Central memory CD4-positive, alpha-beta T cell (primary cell): ENCODE data around the gene JAGN1.
"Not testable (repeated sequence)": the region's sequence is repeated elsewhere in the genome, so short reads cannot be mapped to it uniquely, and the experiment has no call there.

Source experiments
- DNase-seq: peaks from one replicate; pipeline ENCODE4 v3.0.0; 2022

Gene JAGN1

GRCh38 chr3:9898467-9899241, 8.2 kb downstream of the JAGN1 start:
- DNase-seq: no peak

- DNase-seq: no peak
These were observed 8.9 kb downstream of the JAGN1 start for GRCh38 chr3:9899289-9899791.

- not testable (repeated sequence) for DNase-seq
These were observed 10.6 kb downstream of the JAGN1 start for GRCh38 chr3:9900965-9901415.

GRCh38 chr3:9901967-9902366, 11.6 kb downstream of the JAGN1 start:
- peak; percentile 37 for DNase-seq

GRCh38 chr3:9902372-9903237, 12.2 kb downstream of the JAGN1 start, which contains the start of gene IL17RE:
TSS of gene IL17RE (plus strand) at chr3:9902848. CDS start at chr3:9902933, 85 bp downstream.
- DNase-seq: no peak

- DNase-seq: no peak
These were observed 12.8 kb downstream of the JAGN1 start for GRCh38 chr3:9903238-9903624.

DNA sequence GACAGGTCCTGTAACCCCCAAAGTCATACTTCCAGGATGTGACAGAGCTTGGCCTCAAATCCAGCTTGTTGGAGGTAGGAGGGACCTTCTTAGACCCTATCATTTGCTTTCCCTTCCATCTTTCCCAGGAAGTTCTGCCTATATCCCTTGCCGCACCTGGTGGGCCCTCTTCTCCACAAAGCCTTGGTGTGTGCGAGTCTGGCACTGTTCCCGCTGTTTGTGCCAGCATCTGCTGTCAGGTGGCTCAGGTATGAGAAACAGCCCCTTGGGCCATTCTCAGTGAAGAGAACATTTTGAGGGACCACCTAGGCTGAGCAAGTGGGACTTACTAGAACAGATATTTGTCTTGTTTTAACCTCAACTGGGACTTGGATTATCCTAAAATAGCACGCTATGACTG, 13.5 kb downstream of the JAGN1 start:
- no peak for DNase-seq

DNA sequence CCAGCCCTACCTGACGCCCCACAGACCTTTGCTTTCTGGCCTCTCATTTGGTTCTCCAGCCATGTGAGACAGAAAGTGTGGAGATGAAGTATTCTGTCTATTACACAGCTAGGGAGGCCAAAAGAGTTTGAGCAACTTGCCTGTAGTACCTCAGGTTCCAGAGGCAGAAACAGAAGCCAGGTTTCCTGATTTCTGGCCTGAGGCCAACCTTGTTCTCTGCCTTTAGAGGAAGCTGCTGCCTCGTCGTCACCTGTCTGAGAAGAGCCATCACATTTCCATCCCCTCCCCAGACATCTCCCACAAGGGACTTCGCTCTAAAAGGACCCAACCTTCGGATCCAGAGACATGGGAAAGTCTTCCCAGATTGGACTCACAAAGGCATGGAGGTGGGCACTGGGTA, 16.1 kb downstream of the JAGN1 start:
- DNase-seq: no peak

- DNase-seq: no peak
These were observed 17.9 kb downstream of the JAGN1 start for GRCh38 chr3:9908286-9908685.

GRCh38 chr3:9909221-9910013, 19.0 kb downstream of the JAGN1 start:
- no peak for DNase-seq

DNA sequence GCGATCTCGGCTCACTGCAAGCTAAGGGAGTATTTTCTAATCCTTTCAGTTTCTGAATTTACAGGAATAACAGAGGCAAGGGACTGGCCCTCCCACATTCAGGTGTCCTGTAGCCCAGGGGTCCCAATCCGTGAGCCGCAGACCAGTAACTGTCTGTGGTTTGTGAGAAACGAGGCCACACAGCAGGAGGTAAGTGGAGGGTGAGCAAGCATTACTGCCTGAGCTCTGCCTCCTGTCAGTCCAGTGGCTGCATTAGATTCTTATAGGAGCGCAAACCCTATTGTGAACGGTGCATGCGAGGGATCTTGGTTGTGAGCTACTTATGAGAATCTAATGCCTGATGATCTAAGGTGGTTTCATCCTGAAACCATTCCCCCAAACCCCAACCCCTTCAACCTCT, 21.5 kb downstream of the JAGN1 start:
- DNase-seq: no peak

DNA sequence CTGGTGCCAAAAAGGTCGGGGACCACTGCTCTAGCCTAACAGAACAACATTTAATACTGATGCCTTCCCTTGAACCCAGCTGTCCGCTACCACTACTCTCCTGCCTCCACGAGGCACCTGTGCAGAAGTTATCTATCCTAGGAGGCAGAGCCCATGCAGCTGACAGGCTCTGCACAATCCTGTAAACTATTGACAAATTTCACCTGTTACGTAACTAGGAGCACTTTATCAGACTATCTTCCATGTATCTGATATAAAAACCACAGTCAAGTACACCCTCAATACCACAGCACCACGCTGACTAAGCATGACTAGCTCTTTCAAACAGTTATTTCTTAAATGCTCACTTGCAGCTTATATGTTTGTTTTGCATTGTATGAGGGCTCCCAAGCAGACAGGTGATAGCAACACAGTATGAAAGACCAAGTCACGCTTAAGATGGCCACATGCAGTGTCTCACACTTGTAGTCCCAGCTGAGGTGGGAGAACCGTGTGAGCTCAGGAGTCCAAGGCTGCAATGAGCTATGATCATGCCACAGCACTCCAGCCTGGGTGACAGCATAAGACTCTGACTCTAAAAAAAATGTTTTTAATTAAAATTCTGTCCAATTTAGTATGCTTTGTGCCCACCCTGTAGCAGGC, 22.0 kb downstream of the JAGN1 start:
- peak; percentile 48 for DNase-seq

DNA sequence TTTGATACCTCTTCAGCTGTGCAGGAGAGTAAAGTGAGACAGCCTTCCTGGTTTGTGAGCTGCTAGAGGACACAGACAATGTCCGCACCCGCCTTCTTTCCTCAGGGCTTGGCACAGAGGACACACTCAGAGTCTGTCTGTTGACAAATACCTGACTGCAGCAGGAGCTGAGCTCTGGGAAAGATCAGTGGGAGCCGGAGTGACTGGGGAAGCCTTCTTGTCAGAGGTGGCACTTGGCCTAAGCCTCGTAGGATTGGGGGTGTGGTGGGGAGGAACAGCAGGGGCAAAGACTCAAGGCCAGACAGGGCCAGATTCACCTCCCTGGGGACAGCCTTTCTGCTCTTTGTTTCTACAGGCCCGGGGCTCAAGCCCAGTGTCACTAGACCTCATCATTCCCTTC, 23.2 kb downstream of the JAGN1 start:
- no peak for DNase-seq

DNA sequence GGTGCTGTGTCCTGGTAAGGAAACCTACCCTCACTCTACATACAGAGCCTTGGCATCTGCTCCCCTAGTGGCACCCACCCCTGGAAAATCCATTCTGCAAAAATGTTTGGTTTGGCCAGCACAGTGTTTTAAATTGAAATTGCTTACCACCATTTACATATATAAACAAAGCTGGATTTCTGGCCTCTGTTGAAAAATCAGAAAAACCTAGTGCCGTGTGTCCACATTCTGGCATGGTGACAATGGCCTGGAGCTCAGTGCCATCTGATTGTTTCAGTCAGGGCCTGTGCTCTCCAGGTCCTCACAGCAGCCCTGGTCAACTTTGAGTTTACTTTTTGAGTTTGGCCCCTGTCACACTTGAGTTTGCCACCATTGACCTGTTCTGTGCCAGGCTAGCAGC, 23.6 kb downstream of the JAGN1 start:
- no peak for DNase-seq

- DNase-seq: no peak
These were observed 24.3 kb downstream of the JAGN1 start for GRCh38 chr3:9914559-9915253.

DNA sequence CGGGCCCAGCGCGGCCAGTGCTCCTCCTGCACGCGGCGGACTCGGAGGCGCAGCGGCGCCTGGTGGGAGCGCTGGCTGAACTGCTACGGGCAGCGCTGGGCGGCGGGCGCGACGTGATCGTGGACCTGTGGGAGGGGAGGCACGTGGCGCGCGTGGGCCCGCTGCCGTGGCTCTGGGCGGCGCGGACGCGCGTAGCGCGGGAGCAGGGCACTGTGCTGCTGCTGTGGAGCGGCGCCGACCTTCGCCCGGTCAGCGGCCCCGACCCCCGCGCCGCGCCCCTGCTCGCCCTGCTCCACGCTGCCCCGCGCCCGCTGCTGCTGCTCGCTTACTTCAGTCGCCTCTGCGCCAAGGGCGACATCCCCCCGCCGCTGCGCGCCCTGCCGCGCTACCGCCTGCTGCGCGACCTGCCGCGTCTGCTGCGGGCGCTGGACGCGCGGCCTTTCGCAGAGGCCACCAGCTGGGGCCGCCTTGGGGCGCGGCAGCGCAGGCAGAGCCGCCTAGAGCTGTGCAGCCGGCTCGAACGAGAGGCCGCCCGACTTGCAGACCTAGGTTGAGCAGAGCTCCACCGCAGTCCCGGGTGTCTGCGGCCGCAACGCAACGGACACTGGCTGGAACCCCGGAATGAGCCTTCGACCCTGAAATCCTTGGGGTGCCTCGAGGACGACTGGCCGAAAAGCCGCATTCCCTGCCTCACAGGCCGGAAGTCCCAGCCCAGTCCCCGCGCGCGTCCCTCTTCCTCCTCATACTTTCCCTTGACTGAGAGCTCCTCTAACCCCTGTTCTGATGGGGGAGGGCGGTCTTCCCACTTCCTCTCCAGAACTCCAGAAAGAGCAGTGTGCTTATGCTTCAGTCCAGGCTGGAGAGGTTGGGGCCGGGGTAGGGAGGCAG, 25.1 kb downstream of the JAGN1 start:
- peak; percentile 11 for DNase-seq

- no peak for DNase-seq
These were observed 25.9 kb downstream of the JAGN1 start for GRCh38 chr3:9916346-9916733.

DNA sequence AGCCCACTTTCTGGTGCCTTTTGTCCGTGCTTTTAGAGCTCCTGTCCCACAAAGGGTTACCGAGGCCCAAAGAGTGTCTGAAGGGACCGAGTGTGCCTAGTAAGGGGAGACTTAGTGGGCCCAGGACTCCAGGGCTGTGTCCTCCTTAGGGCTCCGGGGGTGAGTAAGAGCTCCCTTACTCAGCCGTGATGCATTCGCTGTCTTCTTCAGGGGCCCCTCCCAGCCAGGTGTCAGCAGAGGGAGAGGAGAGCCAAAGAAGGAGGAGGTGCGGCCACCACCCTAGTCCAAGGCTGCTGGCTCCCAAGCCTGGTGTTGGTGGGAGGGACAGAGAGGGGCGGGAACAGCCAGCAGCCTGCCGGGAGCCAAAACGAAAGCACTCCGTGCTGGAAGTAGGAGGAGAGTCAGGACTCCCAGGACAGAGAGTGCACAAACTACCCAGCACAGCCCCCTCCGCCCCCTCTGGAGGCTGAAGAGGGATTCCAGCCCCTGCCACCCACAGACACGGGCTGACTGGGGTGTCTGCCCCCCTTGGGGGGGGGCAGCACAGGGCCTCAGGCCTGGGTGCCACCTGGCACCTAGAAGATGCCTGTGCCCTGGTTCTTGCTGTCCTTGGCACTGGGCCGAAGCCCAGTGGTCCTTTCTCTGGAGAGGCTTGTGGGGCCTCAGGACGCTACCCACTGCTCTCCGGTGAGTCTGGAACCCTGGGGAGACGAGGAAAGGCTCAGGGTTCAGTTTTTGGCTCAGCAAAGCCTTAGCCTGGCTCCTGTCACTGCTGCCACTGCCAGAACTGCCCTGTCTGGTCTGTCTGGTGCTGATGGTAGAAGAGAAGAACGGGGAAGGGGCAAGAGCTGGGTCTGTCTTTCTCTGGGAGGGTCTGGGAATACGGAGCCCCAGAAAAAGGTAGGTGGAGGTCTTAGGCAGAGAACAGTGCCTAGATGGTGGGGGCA, 26.6 kb downstream of the JAGN1 start, which contains the start of gene IL17RC:
TSS of gene IL17RC (plus strand) at position 365 of the 947 bp plus-strand sequence. CDS start at position 583, 218 bp downstream.
- DNase-seq: no peak

DNA sequence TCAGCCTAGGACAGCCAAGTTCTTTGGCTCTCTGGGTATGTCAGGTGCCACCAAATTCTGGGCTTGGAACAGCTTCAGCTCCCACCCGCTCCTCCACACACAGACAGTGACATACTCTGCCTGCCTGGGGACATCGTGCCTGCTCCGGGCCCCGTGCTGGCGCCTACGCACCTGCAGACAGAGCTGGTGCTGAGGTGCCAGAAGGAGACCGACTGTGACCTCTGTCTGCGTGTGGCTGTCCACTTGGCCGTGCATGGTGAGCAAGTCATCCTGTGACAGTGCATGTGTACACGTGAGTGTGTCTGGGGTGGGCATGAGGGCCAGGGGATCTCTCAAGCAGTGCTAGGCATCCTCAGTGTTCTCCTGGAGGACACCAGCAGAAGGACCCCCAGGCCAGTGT, 27.4 kb downstream of the JAGN1 start:
- no peak for DNase-seq
